ENCODE measurements around the gene ZBTB7B. TPM values are rescaled to one million over a fixed set of nuclear protein-coding genes. Genes with fewer than 3 reads are reported as not detected.

ZBTB7B gene
- total RNA-seq, 1 donor from 2014 or later, result 56.6 TPM

GRCh38 chr1:155000411-155000725 lies 2.2 kb upstream of the ZBTB7B start:
- no peak for ATAC-seq (ENCODE audit: low read depth)
- no peaks in the 10 kb centered on the region for H3K9me3 Mint-ChIP-seq
- intact Hi-C loops (cut with micrococcal nuclease), result no loop called here
- no peaks in the 10 kb centered on the region for H3K27me3 Mint-ChIP-seq
- ChIA-PET POLR2A (interaction anchor here (1.0 to 7.2 kb wide), 11 partner anchors 12 to 173 kb away, joined by 3 to 68 read pairs (median 6); partner anchors contain the start of genes CKS1B, FLAD1, KRTCAP2 and PBXIP1), CTCF (interaction anchor here (1.6 to 3.2 kb wide), 7 partner anchors 16 to 48 kb away, joined by 3 to 35 read pairs (median 11); partner anchors contain the start of genes CKS1B, FLAD1 and PYGO2)
- H3K27ac Mint-ChIP-seq, result peak overlapping the region; percentile 86
- peaks cover 39% of the 10 kb centered on the region for H3K4me1 Mint-ChIP-seq
- no peak for DNase-seq
- peaks cover 6% of the 10 kb centered on the region for H3K36me3 Mint-ChIP-seq (ENCODE audit: low read depth)
- peak overlapping the region; percentile 94 for H3K4me3 Mint-ChIP-seq
- TF ChIP-seq CTCF (IDR thresholded peaks at IDR 0.05), result no peak

GRCh38 chr1:155000726-155001424 lies 1.7 kb upstream of the ZBTB7B start:
- intact Hi-C loops (cut with micrococcal nuclease), result loop anchor here (1.0 kb wide), 1 partner anchor 16 kb away; no protein-coding TSS in a partner anchor
- Mint-ChIP-seq H3K4me1 (peaks cover 44% of the 10 kb centered on the region), H3K9me3 (no peaks in the 10 kb centered on the region), H3K4me3 (peak overlapping the region; percentile 94), H3K27me3 (no peaks in the 10 kb centered on the region), H3K36me3 (ENCODE audit: low read depth) (peaks cover 6% of the 10 kb centered on the region), H3K27ac (peak overlapping the region; percentile 95)
- POLR2A ChIA-PET, result interaction anchor here (0.7 to 7.2 kb wide), 14 partner anchors 10 to 65 kb away, joined by 3 to 85 read pairs (median 9); partner anchors contain the start of genes CKS1B, FLAD1, PBXIP1 and PMVK
- peak; percentile 81 for DNase-seq
- CTCF ChIA-PET, result interaction anchor here (1.6 to 3.2 kb wide), 4 partner anchors 16 to 44 kb away, joined by 3 to 14 read pairs (median 12); partner anchors contain the start of gene CKS1B
- peak; percentile 35 for ATAC-seq (ENCODE audit: low read depth)
- TF ChIP-seq CTCF (IDR thresholded peaks at IDR 0.05), result no peak

- DNase-seq, result no peak
- ChIA-PET CTCF (interaction anchor here (1.6 to 3.2 kb wide), 3 partner anchors 16 to 26 kb away, joined by 3 to 14 read pairs (median 13); partner anchors contain the start of gene CKS1B), POLR2A (interaction anchor here (0.7 to 7.2 kb wide), 7 partner anchors 9 to 65 kb away, joined by 3 to 85 read pairs (median 7); partner anchors contain the start of genes CKS1B, FLAD1 and PMVK)
- no peaks in the 10 kb centered on the region for H3K9me3 Mint-ChIP-seq
- no peaks in the 10 kb centered on the region for H3K27me3 Mint-ChIP-seq
- H3K4me1 Mint-ChIP-seq, result peaks cover 45% of the 10 kb centered on the region
- H3K4me3 Mint-ChIP-seq, result peak overlapping the region; percentile 94
- intact Hi-C loops (cut with micrococcal nuclease), result loop anchor here (1.0 kb wide), 1 partner anchor 16 kb away; no protein-coding TSS in a partner anchor
- TF ChIP-seq CTCF (IDR thresholded peaks at IDR 0.05), result no peak
- H3K36me3 Mint-ChIP-seq (ENCODE audit: low read depth), result peaks cover 6% of the 10 kb centered on the region
- H3K27ac Mint-ChIP-seq, result peak overlapping the region; percentile 95
- no peak for ATAC-seq (ENCODE audit: low read depth)
These were observed 1.3 kb upstream of the ZBTB7B start for GRCh38 chr1:155001425-155001674.

GRCh38 chr1:155001675-155002463 lies 733 bp upstream of the ZBTB7B start:
- Mint-ChIP-seq H3K9me3 (no peaks in the 10 kb centered on the region), H3K27ac (peak overlapping the region; percentile 95), H3K27me3 (no peaks in the 10 kb centered on the region), H3K4me1 (peaks cover 51% of the 10 kb centered on the region), H3K4me3 (peak overlapping the region; percentile 94), H3K36me3 (ENCODE audit: low read depth) (peaks cover 6% of the 10 kb centered on the region)
- CTCF ChIA-PET, result interaction anchor here (1.8 to 3.2 kb wide), 2 partner anchors 15 to 26 kb away, joined by 13 to 14 read pairs; partner anchors contain the start of gene CKS1B
- DNase-seq (peak; percentile 94), ATAC-seq (ENCODE audit: low read depth) (peak; percentile 81)
- TF ChIP-seq CTCF (IDR thresholded peaks at IDR 0.05), result no peak
- intact Hi-C loops (cut with micrococcal nuclease), result loop anchor here (1.0 to 2.0 kb wide), 7 partner anchors 15 to 444 kb away; partner anchors contain the start of genes ADAM15, CKS1B, EFNA4 and FLAD1
- POLR2A ChIA-PET, result interaction anchor here (0.7 to 7.2 kb wide), 7 partner anchors 9 to 134 kb away, joined by 3 to 85 read pairs (median 7); partner anchors contain the start of genes CKS1B, FLAD1, PMVK and SLC50A1

Measured in activated B cell treated with CpG ODN at 0.5 μM for 24 hours (primary cell).